SIG-M5 treated with dmso at 0.1 percent for 504 hours (cell line): Measurements from ENCODE around the gene ZKSCAN7.
"Not testable (repeated sequence)": the region's sequence is repeated elsewhere in the genome, so short reads cannot be mapped to it uniquely, and the experiment has no call there.

ENCODE experiments used
- DNase-seq: peaks from one replicate; lab custom pipeline; 2025; ENCODE audit not compliant: unreplicated experiment; lab: John Stamatoyannopoulos, UW

Gene ZKSCAN7

DNA sequence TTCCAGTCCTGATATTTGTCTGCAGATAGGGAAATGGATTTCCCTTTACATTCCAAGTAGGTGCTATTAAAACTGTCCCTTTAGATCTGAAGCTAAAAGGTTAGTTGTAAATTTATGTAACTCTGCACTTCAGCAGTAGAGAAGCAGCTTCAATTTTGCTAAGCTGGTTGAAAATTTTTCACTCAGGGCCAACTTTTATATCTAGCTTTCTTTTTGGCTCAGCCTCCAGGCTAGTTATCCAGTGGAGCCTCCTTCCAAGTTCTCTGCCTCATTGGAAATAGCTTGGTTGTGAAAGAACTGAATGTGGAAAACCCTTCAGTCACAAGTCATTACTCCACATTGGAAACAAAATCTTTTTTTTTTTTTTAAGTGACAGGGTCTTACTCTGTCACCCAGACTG lies 21.6 kb downstream of the ZKSCAN7 start:
- no peak for DNase-seq

DNA sequence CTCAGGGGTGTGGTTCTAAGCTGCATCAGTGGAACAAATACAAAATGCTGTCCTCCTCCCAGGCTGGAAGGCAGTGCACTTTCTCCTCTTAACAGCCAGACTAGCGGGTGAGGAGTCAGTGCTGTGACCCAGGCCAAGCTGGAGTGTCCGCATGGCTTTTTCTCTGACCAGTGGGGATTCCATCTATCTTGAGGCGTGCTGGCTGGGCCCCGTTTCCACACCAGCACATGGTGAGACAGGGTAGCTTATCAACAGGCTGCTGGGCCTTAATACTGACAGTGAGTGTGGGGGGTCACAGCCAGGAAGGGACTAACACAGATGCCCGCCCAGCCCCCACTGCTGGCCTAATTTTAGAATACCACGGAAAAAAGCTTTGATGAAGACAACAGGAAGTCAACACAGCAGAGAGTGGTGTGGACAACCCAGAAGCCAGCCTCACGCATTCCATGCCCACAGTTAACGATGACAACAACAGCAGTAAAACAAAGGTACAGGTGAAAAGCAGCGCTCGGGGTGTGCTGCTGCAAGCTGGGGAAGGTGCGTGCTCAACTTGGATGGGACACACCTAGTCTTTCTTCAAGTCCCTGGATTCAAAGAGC lies 22.5 kb downstream of the ZKSCAN7 start:
- DNase-seq: not testable (repeated sequence)

DNA sequence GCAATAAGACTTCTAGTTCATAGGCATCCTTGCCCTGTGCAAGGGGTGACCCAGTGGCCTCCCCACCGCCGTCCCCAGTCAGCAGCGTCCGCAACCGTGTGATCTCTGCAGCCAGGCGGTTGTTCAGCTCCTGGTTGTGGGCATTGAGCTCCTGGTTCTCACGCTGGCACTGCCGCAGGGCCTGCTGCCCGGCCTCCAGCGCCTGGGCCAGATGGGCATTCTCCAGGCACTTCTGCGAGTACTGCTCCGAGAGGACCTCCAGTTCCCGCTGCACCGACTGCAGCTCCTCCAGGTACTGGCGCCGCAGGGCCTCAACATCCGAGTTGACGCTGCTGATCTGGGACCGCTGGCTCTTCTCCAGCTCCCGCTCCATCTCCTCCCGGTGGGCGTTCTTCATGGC lies 23.3 kb downstream of the ZKSCAN7 start:
- not testable (repeated sequence) for DNase-seq

DNA sequence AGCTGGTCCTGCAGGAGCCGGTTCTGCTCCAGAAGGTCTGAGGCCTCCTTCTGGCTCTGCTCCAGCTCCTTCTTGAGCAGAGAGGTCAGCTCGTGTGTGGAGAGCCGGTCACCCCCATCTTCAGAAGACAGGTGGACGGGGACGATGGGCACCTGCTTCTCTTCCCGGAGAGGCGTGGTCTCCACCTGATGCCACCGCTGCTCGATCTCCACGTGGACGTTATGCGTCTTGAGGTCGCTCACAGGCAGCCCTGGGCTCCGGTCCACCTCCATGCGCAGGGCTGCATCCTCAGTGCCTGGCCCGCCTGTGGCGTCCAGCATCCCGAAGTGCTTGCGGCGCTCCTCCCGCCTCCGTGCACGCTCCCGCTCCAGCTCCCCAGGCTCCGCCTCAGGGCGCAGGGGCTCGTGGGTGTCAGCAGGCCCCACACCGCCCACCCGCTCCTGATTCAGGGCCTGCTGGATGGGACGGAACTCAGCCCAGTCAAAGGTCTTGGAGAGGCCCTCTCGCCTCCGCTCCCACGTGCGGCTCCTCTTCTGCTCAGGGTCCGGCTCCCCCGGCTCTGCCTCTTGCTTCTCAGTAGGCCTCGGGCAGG lies 24.0 kb downstream of the ZKSCAN7 start:
- not testable (repeated sequence) for DNase-seq

DNA sequence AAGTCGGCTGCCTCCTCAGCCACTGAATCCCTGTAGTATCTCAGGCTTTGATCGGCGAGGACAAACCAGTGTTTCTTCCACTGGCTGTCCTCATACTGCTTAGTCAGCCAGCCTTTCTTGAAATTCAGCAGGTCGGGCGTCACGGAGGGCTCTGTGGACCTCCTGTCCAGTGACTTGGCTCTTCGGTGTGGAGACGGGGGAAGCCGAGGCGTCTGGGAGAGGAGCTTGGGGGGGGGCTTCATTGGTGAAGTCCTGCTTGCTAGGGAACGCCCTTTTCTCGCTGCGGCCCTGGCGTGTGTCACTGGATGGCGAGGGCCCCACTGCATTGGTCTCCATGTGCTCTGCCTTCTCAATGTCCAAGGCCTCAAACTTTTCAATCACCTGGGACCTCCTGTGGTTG lies 24.8 kb downstream of the ZKSCAN7 start:
- DNase-seq: not testable (repeated sequence)

DNA sequence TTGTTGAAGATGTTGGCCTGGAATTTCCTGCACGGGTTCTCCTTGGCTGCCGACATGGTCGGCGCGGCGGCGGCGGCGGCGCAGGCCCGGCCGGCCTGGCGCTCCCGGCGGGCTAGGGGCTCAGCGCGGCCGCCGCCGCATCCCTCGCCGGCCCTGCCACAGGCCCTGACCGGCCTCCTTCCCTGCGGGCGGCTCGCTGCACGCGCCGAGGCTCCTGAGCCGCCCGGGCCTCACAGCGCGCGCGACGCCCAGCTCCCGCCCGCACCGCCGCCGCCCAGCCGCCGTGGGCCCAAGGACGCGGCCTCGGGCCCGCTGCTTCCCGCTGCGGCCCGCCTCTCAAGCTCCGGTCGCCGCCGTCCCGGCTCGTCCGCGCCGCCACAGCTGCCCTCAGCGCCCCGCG lies 26.0 kb downstream of the ZKSCAN7 start:
- DNase-seq: not testable (repeated sequence)

DNA sequence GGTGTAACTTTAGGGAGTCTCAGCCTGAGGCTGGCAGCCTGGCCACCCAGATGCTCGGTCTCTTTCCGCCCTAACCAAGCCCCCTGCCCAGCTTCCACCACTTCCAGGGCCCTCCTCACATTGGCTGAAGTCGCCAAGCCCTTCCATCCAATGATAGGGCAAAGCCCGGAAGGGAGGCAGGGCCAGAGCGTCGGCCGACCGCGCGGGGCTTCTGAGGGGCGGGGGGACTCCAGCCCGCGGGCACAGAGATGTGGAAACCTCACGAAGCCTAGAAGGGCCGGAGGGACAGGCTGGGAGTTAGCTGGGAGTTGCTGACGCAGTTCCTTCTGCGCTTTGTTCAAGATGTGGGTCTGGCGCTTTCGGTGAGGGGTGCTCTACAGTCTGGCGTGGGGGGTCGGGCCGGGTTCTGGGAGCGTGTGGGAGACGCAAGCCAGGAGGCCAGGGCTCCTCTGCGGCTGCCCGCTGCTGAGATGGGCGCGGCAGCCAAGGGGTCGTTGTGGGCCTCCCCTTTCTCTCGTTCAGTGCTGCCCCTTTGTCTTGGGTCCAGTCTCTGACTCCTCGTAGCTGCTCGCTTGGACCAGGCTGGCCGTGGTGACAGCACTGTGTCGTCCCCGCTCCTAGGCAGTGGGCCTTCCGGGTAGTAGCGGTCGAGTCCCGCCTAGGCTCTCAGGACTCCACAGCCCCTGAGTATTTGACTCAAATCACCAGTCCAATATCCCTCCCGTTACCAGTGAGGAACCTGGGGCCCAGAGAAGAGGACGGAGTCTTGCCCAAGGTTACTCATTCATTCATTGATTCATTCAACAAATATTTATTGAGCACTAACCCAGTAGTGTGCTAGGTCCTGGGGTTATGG lies 29.9 kb downstream of the ZKSCAN7 start, which contains the start of gene ZNF660:
ZNF660 (plus strand) TSS at position 319 of the 856 bp plus-strand sequence. CDS start 9,230 bp downstream, outside the sequence.
- no peak for DNase-seq

DNA sequence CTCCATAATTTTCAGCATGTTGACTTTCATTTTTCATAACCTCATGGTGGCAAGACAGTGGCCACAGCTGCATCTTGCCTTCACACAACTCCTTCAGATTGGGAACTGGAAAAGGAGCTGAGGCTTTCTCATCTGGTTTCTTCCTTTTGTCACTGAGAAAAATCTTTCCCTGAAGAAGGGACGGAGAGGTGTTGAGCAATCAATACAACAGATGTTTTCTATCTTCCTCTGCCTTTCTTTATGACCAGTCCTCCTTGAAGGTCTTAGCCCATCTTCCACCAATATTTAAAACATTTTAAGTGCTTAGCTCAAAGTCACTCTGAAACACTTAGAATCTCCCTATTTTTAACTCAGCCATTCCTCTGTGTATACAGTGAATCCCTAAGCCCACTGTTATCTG lies 41.6 kb downstream of the ZKSCAN7 start:
- no peak for DNase-seq

DNA sequence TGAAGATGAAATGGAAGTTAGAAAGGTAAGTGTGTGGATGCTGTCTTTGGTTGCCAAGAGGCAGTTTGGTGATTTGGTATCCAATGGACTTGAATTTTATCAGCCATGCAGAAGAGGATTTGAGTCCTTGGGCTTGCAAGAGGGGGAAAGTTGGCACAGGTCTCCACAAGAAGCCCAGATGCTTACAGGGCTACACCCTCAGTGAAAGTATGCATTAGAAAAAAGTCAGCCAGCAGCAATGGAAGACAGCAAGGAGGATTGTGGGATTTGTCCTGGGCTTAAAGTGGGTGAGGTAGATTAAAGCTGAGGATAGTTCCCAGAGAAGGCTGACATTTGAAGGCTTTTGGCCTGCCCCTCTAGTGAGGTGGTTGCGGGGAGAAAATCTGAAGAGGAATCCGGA lies 46.8 kb downstream of the ZKSCAN7 start:
- no peak for DNase-seq

DNA sequence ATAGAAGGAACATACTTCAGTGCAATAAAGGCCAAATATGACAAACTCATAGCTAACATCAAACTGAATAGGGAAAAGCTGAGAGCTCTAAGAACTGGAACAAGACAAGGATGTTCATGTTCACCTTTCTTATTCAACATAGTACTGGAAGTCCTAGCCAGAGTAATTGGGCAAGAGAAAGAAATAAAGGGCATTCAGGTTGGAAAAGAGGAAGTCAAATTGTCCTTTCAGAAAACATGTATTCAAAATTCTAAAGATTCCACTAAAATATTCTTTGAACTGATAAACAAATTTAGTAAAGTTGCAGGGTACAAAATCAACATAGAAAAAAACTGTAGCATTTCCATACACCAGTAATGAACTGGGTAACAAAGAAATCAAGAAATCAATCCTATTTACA lies 57.7 kb downstream of the ZKSCAN7 start:
- DNase-seq: peak; percentile 18
